NCI-H1417 treated with DMSO at 0.1 percent for 48 hours (cell line): ENCODE results near the gene RYR3.
"Not testable (repeated sequence)": the region's sequence is repeated elsewhere in the genome, so short reads cannot be mapped to it uniquely, and the experiment has no call there.

Source experiments
- DNase-seq: peaks from one replicate; lab custom pipeline; 2025; lab: John Stamatoyannopoulos, UW

RYR3 gene

GRCh38 chr15:33515121-33515520 lies 204.4 kb downstream of the RYR3 start:
- no peak for DNase-seq

GRCh38 chr15:33516563-33516962 lies 205.8 kb downstream of the RYR3 start:
- no peak for DNase-seq

DNA sequence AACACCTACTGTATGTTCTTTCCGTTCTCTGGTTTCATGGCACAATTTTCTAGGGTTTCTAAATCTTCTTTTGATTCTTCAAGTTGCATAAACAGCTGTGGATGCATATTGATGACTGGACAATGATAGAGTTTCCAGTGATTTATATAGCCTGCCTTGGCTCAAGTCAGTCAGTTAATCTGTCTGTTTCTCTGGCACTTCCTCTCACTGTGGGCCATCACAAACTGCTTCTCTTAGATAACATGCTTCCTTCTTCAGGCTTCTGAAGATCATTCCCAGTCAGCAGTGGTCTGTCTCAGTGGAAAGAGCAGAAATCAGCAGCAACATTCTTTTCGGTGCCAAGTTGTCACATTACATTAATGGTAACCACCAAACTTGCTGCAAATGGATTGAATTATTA lies 207.2 kb downstream of the RYR3 start:
- no peak for DNase-seq

GRCh38 chr15:33518421-33518820 lies 207.7 kb downstream of the RYR3 start:
- no peak for DNase-seq

DNA sequence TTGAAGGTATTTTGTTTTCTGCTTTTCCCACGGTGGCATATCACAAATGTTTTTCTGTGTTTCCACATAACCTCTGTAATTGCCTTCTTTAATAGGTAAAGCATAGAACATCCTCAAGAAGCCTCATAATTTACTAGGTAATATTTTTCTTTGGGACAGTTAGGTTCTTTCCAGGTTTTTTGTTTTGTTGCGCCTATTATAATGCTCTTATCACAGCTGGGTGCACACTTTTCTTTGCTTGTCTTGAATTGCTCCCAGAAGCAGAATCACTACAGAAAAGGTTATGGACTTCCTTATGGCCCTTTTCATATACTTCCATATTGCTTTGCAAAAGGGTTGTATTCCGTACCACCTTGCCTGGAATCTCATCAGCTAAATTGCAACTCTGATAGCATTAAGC lies 213.5 kb downstream of the RYR3 start:
- DNase-seq = no peak

DNA sequence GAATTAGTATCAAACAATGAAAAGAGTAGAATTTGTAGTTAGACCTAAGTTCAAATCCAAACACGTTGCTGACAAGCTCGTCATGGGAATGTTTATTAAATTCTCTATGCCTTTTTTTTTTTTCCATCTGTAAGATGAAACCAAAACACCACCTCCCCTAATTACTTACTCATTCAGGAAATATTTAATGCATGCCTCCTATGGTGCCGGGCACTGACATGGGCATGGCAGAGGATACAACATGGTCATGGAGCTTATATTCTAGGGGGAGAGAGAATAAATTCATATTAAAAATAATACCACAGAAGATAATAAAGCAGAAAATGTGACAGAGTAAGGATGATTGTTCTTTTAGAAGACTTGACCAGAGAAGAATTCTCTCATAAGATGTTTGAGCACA lies 215.8 kb downstream of the RYR3 start:
- DNase-seq = no peak

- DNase-seq = no peak
Measured at GRCh38 chr15:33533197-33533596, 222.4 kb downstream of the RYR3 start.

DNA sequence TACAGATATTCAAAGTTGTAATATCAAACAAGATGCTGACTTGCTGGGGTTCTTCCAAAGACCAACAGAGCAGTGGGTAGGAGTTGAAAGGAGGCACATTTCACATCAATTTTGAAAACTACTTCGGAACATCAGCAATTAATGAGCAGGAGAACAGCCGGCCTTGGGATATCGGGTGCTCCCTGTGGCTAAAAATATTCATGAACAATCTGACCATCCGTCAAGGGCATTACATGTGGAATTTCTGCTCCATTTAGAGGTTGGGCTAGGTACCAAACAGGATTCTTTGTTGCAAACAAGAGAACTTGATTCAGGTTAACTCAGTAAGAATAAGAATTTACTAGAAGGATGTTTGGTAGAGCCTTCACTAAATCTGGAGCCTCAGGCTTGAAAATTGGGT lies 223.9 kb downstream of the RYR3 start:
- no peak for DNase-seq

DNA sequence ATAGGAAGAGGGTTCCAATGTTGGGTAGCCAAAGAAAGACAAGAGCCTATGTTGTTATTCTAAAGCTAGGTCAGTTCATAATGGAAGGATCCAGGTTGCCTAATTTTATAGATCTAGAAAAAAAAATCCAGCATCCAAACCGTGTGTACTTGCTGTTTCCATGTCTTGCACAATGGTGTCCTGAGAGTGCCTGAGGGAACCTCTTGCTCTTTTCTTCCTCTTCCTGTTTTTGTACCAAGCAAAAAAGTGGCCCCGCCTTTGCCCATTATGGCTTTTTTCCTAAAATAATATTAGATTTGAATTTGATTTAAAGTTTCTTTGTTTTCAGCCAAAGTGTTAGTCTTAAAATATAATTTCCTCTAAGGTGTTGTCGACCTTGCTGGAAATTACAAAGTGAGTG lies 224.4 kb downstream of the RYR3 start:
- no peak for DNase-seq

DNA sequence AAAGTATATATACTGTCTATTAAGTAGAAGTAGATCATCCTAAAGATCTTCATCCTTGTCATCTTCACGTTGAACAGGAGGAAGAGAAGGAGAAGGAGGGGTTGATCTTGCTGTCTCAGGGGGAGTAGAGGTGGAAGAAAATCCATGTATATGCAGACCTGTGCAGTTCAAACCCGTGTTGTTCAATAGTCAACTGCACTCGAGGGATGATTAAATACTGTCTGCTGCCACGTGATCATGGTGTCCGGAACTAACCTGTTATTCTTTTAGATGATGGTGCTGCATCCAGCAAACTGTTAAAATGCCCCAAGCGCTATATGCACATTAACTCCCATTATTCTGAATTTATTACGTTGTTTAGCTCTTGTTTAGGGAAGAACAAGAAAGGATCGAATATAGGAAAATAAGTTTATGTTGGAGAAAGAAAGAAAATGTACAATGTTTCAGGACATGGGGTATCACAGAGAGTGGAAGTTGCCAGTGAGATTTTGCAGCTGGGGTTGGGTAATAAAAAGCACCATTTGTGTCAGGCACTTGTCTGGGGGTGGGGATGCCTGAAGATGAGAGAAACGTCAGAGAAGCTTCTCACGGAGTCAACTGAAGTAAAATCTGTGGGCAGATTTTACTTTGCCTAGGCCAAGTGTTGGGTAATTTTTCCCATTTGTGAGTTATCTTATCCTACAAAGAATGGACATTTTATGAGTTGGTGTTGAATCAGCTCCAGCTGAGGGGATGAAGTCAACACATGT lies 229.2 kb downstream of the RYR3 start:
- no peak for DNase-seq

DNA sequence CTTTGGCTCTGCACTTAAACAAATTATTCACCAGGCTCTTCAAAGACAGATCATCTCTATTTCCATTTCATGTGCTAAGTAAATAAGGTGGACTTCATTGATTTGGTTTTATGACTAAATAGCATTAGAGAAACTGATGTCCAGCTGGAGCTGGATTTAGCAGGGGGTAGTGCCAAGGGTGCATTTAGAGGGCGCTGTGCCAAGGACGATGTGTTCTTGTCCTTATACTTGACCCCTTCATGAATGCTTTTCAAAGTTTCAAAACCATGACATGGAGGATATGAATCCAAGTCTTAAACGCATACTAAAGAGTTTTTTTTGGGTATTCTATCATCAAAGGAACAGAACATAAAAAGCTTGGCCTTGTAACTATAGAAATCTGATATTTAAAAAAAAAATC lies 233.2 kb downstream of the RYR3 start:
- no peak for DNase-seq

- DNase-seq = no peak
Measured at GRCh38 chr15:33545866-33546265, 235.1 kb downstream of the RYR3 start.

DNA sequence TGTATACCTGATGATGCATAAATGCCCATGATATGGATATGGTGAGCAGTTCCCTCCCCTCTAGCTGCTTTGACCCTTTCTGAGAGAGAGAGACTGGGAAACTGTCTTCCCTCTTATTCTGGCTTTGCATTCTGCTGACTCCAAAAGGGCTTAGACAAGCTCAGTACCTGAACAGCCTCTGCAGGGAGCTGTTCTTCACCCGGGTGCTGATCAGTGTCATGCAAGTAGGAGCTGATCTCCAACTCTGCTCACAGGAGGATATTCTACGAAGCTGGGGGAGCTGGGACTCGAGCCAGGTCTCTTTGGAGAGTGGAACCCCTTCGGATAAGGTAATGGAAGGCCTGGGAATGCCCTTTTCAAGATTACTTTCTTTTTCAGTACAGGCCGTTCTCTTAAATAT lies 237.1 kb downstream of the RYR3 start:
- no peak for DNase-seq

DNA sequence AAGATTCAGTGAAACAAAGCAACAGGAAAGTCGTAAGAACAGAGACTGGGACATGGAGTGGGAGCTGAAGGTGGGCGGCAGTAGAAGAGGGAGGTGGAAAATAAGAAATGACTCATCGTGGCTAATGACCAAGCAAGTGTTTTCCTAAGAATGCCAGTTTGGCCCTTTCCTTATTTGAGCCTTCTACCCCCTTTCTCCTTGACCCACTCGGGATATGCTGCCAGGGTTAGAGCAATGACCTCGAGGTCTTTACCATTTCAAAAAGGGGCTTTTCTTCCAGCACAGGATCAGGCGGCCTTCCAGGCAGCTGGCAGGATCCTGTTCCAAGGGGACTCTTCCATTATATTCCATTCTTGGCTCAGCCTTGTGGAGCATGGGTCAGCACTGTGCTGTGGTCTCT lies 241.1 kb downstream of the RYR3 start:
- DNase-seq = no peak

DNA sequence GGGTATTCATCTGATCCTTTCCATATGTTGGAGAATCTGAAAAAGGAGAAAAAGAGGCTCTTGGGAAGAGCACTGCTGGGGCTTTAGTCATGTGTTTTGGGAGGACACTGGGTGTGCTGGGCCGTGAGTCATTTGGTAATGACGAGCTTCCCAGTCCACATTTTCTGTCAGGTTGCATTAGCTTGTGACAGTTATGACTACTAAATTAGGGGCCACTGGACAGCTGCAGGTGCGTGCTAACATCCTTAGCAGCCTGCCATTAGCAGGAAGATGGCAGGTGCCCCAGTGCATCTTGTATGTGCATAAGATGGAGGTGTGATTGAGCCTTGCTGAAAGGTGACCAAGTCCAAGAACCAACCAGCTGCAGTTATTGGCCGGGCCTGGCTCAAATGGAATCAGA lies 242.4 kb downstream of the RYR3 start:
- no peak for DNase-seq

- no peak for DNase-seq
Measured at GRCh38 chr15:33559207-33559890, 248.6 kb downstream of the RYR3 start.

DNA sequence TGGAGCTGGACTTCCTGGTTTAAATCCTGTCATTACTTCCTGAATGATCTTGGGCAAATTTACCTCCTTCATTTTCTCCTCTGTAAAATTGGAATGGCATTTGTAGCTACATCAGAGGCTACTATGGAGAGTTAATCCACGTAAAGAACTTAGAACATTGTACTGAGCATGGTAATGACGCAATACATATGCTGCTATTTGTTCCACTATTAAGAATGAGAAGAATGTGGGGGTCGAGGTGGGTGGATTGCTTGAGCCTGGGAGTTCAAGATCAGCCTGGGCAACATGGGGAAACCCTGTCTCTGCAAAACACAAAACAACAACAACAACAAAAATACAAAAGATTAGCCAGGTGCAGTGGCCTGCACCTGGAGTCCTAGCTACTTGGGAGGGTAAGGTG lies 250.6 kb downstream of the RYR3 start:
- no peak for DNase-seq

- no peak for DNase-seq
Measured at GRCh38 chr15:33561967-33562366, 251.2 kb downstream of the RYR3 start.

GRCh38 chr15:33565094-33565493 lies 254.3 kb downstream of the RYR3 start:
- no peak for DNase-seq

- DNase-seq = no peak
Measured at GRCh38 chr15:33567652-33568051, 256.9 kb downstream of the RYR3 start.

GRCh38 chr15:33569036-33569435 lies 258.3 kb downstream of the RYR3 start:
- DNase-seq = no peak

DNA sequence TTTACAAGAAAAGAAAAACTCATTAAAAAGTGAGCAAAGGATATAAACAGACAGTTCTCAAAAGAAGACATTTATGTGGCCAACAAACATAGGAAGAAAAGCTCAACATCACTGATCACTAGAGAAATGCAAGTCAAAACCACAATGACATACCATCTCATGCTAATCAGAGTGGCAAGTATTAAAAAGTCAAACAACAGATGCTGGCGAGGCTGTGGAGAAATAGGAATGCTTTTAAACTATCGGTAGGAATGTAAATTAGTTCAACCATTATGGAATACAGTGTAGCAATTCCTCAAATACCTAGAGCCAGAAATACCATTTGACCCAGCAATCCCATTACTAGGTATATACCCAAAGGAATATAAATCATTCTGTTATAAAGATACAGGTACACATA lies 267.1 kb downstream of the RYR3 start:
- not testable (repeated sequence) for DNase-seq

DNA sequence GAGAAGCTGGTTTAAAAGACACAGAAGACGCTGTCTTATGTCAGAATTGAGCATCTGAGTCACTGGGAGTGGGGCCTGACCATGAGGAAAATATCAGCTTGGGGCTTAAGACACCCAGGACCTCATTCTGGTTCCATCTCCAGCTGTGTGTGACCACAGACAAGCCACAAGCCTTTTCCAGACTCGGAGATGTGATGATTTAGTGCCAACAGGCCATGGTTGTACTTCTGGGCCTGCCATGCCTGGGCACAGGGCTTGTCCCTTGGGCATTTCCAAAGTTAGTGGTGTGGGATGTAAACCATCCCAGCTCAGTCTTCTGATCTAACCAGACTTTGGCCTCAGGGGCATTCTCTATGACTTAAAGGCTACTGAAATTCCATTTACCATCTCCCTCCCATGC lies 269.8 kb downstream of the RYR3 start:
- no peak for DNase-seq

- DNase-seq = no peak
Measured at GRCh38 chr15:33581032-33581431, 270.3 kb downstream of the RYR3 start.
